NCI-H82 treated with DMSO at 0.1 percent for 48 hours (cell line): Measurements from ENCODE around the gene LIX1.

Source experiments
- DNase-seq: peaks from one replicate; lab custom pipeline; 2025; ENCODE audit not compliant: unreplicated experiment; lab: John Stamatoyannopoulos, UW

The LIX1 gene

DNA sequence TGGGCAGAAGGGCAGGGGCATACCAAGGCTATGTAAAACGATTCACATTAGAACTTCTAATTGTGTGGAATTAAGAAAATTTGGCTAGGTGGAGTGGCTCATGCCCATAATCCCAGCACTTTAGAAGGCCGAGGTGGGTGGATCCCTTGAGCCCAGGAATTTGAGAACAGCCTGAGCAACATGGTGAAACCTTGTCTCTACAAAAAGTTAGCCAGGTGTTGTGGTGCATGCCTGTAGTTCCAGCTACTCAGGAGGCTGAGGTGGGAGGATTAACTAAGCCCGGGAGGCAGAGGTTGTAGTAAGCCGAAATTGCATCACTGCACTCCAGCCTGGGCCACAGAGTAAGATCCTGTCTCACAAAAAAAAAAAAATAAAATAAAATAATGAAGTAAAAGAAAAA lies 65.2 kb downstream of the LIX1 start:
- no peak for DNase-seq

DNA sequence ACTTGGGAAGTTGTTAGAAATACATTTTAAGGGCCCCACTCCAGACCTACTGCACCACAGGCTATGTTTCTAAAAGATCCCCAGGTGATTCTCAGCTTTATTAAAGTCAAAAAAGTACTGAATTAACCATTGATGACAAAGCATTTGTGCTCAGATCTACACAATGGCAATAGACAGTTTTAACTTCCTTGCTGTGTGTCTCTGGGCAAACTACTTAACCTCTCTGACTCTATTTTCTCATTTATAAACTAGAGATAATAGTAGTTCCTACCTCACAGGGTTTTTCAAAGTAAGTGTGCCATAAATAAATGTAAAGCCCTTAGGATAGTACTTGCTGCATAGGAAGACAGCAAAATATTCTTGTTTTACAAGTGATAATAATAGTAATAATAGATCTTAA lies 66.3 kb downstream of the LIX1 start:
- DNase-seq = no peak

DNA sequence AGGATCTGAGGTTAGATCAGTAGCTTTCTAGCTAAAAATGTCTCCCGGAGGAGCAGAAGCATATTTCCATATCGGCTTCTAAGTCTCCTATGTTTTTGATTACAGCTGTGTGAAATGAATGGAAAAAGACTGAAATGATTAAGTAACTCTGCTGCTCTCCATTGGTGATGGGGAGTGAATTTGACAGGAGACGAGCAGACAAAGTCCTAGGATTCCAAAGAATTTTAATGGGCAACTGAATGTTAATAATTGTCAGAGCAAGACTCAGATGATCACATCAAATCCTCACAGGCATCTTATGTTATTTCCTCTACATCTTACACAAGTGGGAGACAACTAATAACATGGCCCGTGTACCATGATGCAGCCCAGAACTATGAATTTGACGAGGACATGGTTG lies 66.8 kb downstream of the LIX1 start:
- no peak for DNase-seq

DNA sequence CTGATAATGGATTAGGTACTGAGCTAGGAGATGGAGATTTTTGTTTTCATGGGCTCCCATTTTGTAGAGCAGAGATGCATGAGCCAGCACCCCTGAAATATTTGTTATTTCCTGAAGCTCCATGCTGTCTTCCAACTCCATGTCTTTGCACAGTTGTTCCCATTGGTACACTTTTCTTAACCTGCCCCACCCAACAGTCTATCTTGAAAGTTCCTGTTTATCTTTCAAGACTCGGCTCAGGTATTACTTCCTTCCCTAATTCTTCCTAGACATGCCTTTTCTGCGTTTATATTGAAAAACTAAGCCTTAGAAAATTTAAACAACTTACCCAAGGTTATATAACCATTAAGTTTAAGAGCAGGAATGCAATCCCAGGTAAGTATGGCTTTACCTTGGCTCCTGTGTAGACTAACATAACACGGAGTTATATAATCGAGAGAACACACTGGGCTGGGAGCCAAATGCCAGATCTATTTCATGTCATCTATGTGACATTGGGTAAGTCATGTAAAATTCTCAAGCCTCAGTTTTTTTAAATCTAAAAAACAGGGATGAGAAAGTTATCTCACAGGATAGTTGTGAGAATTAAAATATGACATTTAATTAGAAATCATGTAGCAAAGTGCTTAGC lies 67.4 kb downstream of the LIX1 start:
- no peak for DNase-seq

DNA sequence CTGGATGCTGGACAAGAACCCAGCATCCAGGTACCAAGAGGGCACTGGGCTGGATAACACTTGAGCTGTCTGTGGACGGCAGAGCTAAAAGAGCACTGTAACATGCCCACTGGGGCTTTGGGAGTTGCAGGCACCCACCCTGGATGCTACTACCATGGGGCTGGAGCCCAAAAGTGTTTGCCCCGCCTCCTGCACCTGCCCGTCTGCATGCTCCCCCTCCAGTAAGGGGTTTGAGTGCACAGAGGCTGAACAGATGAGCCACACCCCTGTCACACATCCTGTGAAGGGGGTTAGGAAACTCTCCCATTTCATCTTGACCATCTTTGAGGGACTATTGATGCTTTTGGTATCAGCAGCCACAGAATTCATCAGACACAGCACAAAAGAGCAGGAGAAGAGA lies 69.0 kb downstream of the LIX1 start:
- DNase-seq = no peak

DNA sequence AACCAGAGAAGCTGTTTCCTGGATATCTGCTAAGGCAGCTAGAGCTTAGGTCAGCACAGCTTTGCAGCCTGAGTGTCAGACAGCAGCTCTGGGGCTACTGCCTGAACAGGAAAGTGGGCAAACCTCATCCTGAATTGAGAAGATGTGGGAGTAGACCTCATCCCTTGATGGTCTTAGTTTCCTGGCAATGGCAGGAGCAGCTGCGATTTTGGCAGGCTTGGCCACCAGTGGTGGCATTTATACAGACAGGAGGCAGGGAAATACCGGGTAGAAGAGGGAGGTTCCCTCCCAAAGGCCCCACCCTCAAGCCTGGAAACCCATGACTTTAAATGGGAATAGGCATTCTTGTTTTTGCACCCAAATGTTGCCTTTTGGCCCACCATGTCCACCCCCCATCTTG lies 69.7 kb downstream of the LIX1 start:
- no peak for DNase-seq

DNA sequence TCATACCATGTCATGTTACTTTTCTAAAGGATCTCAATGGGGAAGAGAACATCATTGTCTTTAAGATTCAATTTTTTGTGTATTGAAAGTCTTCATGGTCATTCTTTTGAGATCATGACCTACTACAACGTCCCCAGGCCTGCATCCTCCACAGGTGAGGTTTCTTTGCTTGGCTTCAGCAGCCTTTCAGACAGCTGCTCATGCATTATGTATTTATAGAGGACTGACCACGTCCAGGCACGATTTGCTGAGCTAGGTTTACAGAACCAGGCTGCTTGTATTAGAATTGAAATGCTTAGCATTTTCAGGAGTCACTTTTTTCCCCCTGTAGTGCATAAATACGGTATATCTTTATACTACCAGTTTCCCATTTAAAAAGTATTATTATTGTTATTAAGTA lies 70.4 kb downstream of the LIX1 start:
- no peak for DNase-seq

DNA sequence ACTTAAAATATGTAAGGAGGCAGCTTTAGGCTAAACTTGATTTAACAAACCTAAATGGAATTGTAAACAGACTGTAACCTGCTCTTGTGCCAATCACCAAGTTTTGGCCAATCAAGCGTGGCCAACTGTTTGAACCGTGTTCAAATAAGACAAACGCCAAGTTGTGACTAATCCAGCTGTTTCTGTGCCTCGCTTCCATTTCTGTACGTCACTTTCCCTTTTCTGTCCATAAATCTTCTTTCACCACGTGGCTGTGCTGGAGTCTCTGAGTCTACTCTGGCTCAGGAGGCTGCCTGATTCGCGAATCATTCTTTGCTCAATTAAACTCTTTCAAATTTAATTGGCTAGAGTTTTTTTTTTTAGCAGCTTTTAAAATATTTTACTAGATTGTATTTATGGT lies 71.3 kb downstream of the LIX1 start:
- DNase-seq = no peak

DNA sequence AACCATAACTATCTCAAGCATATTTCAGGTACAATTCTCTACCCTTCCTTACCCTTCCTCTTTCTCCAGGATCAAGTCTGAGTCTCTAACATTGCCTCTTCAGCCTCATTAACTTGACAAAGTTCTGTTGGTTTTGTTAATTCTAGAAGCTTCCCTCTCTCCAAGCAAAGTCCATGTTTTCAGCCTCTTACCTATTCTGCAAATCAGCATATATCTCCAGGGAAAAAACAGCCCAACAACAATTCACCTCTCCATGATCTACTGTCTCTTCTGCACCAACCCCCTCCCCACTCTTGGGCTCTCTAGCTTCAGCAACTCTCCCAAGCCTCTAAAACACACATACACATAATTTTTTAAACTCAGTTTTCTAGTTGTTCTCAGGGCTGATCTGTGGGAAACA lies 72.2 kb downstream of the LIX1 start:
- no peak for DNase-seq

DNA sequence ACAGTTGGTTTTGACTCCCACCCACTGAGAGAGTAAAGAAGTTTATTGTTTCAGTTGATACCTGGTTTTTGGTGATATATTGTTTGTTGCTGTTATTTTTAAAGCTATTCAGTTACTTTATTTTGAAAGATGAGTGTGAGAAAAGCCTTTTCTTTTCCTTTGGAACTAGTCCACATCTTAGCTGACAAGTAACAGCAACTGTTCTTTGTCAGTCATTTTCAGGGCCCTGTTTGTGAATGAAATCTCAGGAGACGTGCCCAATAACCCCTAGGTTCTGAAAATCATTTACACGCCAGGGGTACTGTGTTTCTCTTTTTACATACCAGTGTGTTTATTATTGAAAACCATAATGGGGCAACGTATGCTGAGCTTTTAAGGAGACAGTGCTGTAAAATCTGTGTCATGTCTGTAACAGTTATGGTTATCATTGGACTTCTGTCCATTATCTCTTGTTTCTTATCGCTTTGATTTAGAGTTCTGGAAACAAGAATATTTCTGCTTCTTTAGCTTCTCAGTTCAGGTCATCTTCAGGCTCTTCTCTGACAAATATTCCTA lies 75.0 kb downstream of the LIX1 start:
- no peak for DNase-seq

DNA sequence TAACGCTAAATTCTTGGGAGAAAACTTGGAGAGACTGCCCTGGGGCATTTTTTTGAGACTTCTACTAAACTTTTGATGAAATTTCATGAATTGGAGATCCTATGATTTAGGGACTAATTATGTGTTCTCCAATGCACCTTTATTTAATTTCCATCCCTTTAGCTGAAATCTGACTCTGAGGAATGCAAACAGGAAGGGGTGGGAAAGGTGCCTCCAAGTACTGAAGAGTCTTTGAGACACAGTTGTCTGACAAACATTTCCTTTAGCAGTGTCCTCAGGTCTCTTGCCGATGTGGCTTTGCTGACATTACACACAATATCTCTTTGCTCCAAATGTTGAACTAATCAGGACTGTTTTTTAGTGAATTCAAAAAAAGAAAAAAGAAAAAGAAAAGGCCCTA lies 76.9 kb downstream of the LIX1 start:
- no peak for DNase-seq

DNA sequence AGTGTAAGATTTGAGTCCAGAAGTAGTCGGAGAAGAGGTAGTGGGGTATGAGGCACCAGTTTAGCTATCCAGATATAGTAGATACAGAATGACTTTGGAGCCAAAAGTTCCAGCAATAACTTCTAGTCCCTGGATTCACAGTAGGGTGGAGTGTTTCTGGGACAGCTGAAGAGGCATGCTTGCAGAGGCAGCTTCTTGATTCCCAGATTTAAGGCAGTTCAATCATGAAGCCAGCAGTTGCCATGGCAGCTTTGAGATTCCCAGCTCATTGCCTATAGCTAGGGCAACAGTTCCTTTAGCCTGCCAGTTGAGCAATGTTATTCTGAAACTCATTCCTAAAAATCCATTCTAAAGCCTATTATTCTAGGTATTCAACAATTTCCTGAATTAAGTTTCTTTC lies 79.2 kb downstream of the LIX1 start:
- DNase-seq = no peak

DNA sequence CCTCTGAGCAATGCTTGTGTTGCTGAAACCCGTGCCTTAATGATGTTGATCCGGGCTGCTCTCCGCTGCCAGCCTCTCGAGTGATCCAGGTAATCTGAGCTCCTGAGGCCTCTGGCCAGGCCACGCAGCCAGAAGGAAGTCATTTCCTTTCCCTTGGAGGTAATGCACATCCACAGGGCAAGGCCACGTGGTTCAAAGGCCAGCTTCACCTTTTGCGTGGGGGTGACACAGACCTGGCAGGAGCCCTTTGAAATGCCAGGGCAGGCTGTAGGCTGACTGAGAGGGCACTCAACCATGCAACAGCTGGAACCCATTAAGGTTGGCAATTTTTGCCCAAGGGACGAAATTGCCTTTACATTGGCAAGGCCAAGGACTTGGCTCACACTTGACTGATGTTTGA lies 80.4 kb downstream of the LIX1 start:
- no peak for DNase-seq

DNA sequence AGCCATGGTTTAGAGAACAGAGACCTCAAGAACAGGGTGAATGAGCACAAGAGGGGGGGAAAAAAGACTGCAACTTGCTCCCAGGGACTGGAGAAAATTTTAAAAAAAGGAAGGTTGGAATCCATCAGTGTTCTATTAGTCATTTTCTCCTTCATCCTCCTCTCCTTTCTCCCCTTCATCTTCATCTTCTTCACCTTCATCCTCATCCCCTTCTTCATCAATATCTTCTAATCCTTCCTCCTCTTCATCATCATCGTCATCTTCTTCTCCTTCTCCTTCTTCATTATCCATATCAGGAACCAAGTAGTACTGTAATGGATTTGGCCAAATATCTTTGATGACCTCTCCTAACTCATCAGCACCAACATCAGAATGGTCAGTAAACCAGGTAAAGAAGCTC lies 86.1 kb downstream of the LIX1 start:
- DNase-seq = no peak

DNA sequence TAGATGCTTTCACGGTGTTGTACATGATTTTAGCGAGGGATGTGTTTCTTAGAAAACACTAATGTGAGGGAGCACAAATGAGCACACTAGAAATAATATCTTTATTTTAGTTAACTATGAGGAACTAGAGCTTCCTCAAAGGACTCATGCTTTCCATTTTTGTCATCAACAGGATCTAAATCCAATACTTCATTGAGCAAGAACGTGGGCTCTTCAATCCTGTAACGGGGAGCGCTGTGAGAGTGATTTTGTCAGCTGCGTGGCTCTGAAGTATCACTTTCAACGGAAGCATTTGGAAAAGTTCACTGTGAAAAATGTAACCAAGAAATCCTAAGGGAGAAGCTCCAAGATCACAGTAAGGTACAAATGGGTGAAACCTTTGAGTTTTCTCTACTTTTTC lies 93.2 kb downstream of the LIX1 start:
- no peak for DNase-seq

DNA sequence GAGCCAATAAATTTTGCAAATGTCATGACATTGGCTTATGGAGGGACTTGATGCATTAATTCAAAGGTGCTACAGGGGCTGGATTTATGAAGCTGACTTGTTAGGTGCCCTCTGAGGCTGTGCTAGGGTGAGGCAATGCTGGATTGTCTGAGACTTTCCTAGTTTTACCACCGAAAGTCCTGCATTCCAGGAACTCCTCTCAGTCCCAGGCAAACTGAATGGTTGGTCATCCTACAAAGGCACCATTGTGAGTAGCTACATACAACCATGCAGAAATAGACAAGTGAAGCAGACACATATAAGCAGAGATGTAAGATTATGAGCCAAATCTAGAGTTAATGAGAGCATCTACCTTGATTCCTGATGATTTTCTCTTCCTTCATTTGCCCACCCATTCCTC lies 95.3 kb downstream of the LIX1 start:
- DNase-seq = no peak

DNA sequence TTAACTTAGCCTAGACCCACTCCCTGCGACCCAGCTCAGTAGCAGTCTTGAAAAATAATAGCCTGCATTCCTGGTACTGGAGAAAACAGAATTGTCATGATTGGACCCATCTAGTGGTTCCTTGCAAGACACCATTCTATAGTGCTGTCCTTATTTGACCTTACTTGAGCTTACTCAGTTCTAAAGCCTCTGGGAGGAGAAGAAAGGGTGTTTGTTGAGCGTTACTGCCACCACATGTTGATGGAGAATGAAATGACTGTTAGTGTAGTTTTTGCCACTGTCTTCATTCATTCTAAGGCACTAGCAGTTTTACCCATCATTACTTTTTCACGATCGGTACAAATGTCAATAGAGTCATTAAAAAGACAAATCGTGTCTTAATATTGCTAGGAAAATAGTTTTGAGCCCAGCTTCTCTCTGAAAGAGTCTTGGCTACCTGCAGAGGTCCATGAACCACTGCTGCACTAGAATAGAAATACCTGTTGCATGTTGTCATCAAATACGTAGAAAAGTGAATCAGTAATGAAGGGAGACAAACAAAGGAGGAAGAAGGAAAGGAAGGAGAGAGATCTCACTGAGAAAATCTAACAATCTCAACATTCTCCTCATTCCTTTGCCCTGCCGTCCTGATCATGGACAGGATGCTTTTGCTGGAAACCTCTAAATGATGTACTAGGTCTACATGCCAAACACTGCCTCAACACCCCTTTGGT lies 96.0 kb downstream of the LIX1 start:
- no peak for DNase-seq

DNA sequence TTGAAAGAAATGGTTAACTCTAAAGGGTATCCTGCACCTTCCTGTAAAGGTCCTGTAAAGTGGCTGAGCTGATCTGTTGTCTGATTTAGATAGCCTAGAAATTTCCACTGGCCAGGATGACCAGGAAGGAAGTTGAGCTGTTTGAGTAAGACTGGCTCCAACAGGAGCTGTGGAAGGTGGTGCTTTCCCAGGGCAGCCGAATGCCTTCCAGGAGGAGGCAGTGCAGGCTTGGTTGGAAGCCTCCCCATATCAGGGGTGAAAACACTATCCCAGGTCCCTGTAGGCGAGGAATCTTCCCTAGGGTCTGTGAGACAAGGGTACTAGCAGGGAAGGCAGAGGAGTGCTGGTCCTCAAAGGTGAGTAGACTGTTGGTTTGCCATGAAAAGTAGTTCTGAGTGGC lies 98.4 kb downstream of the LIX1 start:
- DNase-seq = no peak

DNA sequence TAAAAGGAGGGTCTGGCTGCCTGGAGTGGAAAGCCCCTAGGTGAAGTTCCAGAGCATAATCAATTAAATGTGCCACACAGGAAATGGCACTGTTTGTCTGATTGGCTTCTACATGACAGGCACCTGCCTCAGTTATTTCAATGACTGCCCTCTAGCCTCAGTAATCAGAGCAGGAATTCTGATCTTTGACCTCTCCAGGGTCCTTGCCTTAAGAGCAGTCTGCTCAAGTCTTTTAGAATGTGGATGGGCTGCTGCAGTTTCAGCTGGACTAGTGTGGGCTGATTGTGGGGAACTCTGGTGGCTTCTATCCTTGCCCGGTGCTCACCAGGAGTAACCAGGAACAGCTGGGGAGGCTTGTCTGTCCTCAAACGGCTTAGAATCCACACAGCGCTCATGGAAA lies 98.9 kb downstream of the LIX1 start:
- no peak for DNase-seq

DNA sequence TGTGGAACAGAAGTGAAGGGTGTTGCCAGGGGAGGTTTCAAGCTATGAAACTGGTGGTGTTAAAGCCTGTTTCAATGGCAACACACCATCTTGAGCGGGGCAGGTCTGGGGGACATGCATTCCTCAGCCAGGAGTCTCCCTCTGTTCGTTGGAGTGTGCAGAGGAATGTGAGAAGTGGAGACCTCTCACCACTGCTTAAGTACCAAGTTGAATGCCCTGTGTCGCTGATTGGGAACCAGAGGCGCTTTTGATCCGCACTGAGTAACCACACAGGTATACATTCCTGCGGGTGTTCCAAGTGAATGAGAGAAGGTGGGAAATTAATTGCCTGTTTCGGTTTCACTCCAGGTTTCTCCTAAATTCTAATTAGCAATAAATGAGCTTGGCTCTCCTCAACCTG lies 99.4 kb downstream of the LIX1 start:
- DNase-seq = no peak
